ENCODE measurements around the gene DNAJC16. TPM values are rescaled to one million over a fixed set of nuclear protein-coding genes. Genes with fewer than 3 reads are reported as not detected.
A peak's percentile ranks its signal among the peaks of the same experiment; 100 is the strongest.

The DNAJC16 gene
- total RNA-seq, 1 donor from 2014 or later = 16.3 TPM

- H3K9me3 Mint-ChIP-seq = no peaks in the 10 kb centered on the region
Observed at GRCh38 chr1:15492596-15492995, 34.1 kb upstream of the DNAJC16 start.

GRCh38 chr1:15493869-15494390 is 32.7 kb upstream of the DNAJC16 start:
- intact Hi-C loops (cut with micrococcal nuclease) = loop anchor here (10.0 kb wide), 1 partner anchor 169 kb away; no protein-coding TSS in a partner anchor
- no peak overlapping the region for H3K4me3 Mint-ChIP-seq
- no peak for DNase-seq
- no peaks in the 10 kb centered on the region for H3K9me3 Mint-ChIP-seq
- H3K27ac Mint-ChIP-seq = no peak overlapping the region
- H3K27me3 Mint-ChIP-seq = no peaks in the 10 kb centered on the region
- peaks cover 5% of the 10 kb centered on the region for H3K4me1 Mint-ChIP-seq
- H3K36me3 Mint-ChIP-seq (ENCODE audit: low read depth) = peaks cover 25% of the 10 kb centered on the region

More at GRCh38 chr1:15492596-15492995, 34.1 kb upstream of the DNAJC16 start:
- H3K4me3 Mint-ChIP-seq = no peak overlapping the region
- intact Hi-C loops (cut with micrococcal nuclease) = loop anchor here (10.0 kb wide), 1 partner anchor 168 kb away; no protein-coding TSS in a partner anchor
- peaks cover 5% of the 10 kb centered on the region for H3K4me1 Mint-ChIP-seq
- no peaks in the 10 kb centered on the region for H3K27me3 Mint-ChIP-seq
- no peak overlapping the region for H3K27ac Mint-ChIP-seq
- no peak for DNase-seq
- peaks cover 21% of the 10 kb centered on the region for H3K36me3 Mint-ChIP-seq (ENCODE audit: low read depth)

- Mint-ChIP-seq H3K36me3 (ENCODE audit: low read depth) (peaks cover 31% of the 10 kb centered on the region), H3K4me1 (no peaks in the 10 kb centered on the region), H3K4me3 (no peak overlapping the region), H3K27ac (no peak overlapping the region), H3K27me3 (no peaks in the 10 kb centered on the region), H3K9me3 (no peaks in the 10 kb centered on the region)
- intact Hi-C loops (cut with micrococcal nuclease) = no loop called here
- no peak for DNase-seq
Observed at GRCh38 chr1:15500184-15501178, 26.2 kb upstream of the DNAJC16 start.

GRCh38 chr1:15501208-15502032 is 25.2 kb upstream of the DNAJC16 start:
- Mint-ChIP-seq H3K9me3 (no peaks in the 10 kb centered on the region), H3K27me3 (no peaks in the 10 kb centered on the region), H3K36me3 (ENCODE audit: low read depth) (peaks cover 22% of the 10 kb centered on the region), H3K27ac (no peak overlapping the region), H3K4me1 (no peaks in the 10 kb centered on the region), H3K4me3 (no peak overlapping the region)
- intact Hi-C loops (cut with micrococcal nuclease) = no loop called here
- DNase-seq = peak; percentile 86

- no peaks in the 10 kb centered on the region for H3K4me1 Mint-ChIP-seq
- DNase-seq = no peak
- intact Hi-C loops (cut with micrococcal nuclease) = no loop called here
- no peak overlapping the region for H3K4me3 Mint-ChIP-seq
- H3K36me3 Mint-ChIP-seq (ENCODE audit: low read depth) = peaks cover 23% of the 10 kb centered on the region
- H3K9me3 Mint-ChIP-seq = no peaks in the 10 kb centered on the region
- no peak overlapping the region for H3K27ac Mint-ChIP-seq
- H3K27me3 Mint-ChIP-seq = no peaks in the 10 kb centered on the region
Observed at GRCh38 chr1:15504436-15504835, 22.2 kb upstream of the DNAJC16 start.

- intact Hi-C loops (cut with micrococcal nuclease) = no loop called here
- no peak for DNase-seq
- peaks cover 22% of the 10 kb centered on the region for H3K36me3 Mint-ChIP-seq (ENCODE audit: low read depth)
Observed at GRCh38 chr1:15506831-15507230, 19.8 kb upstream of the DNAJC16 start.

GRCh38 chr1:15507278-15507677 is 19.4 kb upstream of the DNAJC16 start:
- no peak for DNase-seq
- Mint-ChIP-seq H3K36me3 (ENCODE audit: low read depth) (peaks cover 27% of the 10 kb centered on the region), H3K9me3 (no peaks in the 10 kb centered on the region), H3K27me3 (no peaks in the 10 kb centered on the region), H3K4me1 (peaks cover 6% of the 10 kb centered on the region), H3K27ac (no peak overlapping the region), H3K4me3 (no peak overlapping the region)
- intact Hi-C loops (cut with micrococcal nuclease) = no loop called here

More at GRCh38 chr1:15506831-15507230, 19.8 kb upstream of the DNAJC16 start:
- H3K4me3 Mint-ChIP-seq = no peak overlapping the region
- no peaks in the 10 kb centered on the region for H3K9me3 Mint-ChIP-seq
- H3K27ac Mint-ChIP-seq = no peak overlapping the region
- peaks cover 3% of the 10 kb centered on the region for H3K4me1 Mint-ChIP-seq
- no peaks in the 10 kb centered on the region for H3K27me3 Mint-ChIP-seq

- Mint-ChIP-seq H3K27me3 (no peaks in the 10 kb centered on the region), H3K9me3 (no peaks in the 10 kb centered on the region), H3K4me3 (no peak overlapping the region), H3K27ac (no peak overlapping the region), H3K4me1 (peaks cover 9% of the 10 kb centered on the region), H3K36me3 (ENCODE audit: low read depth) (peaks cover 30% of the 10 kb centered on the region)
- intact Hi-C loops (cut with micrococcal nuclease) = no loop called here
- no peak for DNase-seq
Observed at GRCh38 chr1:15508700-15509487, 17.8 kb upstream of the DNAJC16 start.

- Mint-ChIP-seq H3K36me3 (ENCODE audit: low read depth) (peaks cover 35% of the 10 kb centered on the region), H3K4me3 (no peak overlapping the region), H3K9me3 (no peaks in the 10 kb centered on the region), H3K27me3 (no peaks in the 10 kb centered on the region), H3K27ac (no peak overlapping the region), H3K4me1 (peaks cover 15% of the 10 kb centered on the region)
- no peak for DNase-seq
- intact Hi-C loops (cut with micrococcal nuclease) = no loop called here
Observed at GRCh38 chr1:15509586-15509985, 17.1 kb upstream of the DNAJC16 start.

GRCh38 chr1:15510611-15511405 is 15.8 kb upstream of the DNAJC16 start:
- intact Hi-C loops (cut with micrococcal nuclease) = no loop called here
- Mint-ChIP-seq H3K9me3 (no peaks in the 10 kb centered on the region), H3K27me3 (no peaks in the 10 kb centered on the region), H3K4me3 (no peak overlapping the region), H3K27ac (peak overlapping the region; percentile 8), H3K36me3 (ENCODE audit: low read depth) (peaks cover 39% of the 10 kb centered on the region), H3K4me1 (peaks cover 25% of the 10 kb centered on the region)
- DNase-seq = no peak

GRCh38 chr1:15513192-15513591 is 13.5 kb upstream of the DNAJC16 start:
- Mint-ChIP-seq H3K4me3 (no peak overlapping the region), H3K27me3 (no peaks in the 10 kb centered on the region), H3K4me1 (peaks cover 43% of the 10 kb centered on the region), H3K36me3 (ENCODE audit: low read depth) (peaks cover 51% of the 10 kb centered on the region), H3K9me3 (no peaks in the 10 kb centered on the region), H3K27ac (peak overlapping the region; percentile 19)
- DNase-seq = no peak
- intact Hi-C loops (cut with micrococcal nuclease) = no loop called here

GRCh38 chr1:15513919-15514318 is 12.7 kb upstream of the DNAJC16 start:
- Mint-ChIP-seq H3K27ac (peak overlapping the region; percentile 21), H3K4me1 (peaks cover 46% of the 10 kb centered on the region), H3K9me3 (no peaks in the 10 kb centered on the region), H3K36me3 (ENCODE audit: low read depth) (peaks cover 55% of the 10 kb centered on the region), H3K4me3 (no peak overlapping the region), H3K27me3 (no peaks in the 10 kb centered on the region)
- intact Hi-C loops (cut with micrococcal nuclease) = no loop called here
- no peak for DNase-seq
